Measurements from ENCODE around the gene MXRA5.
"Not testable (repeated sequence)": the region's sequence is repeated elsewhere in the genome, so short reads cannot be mapped to it uniquely, and the experiment has no call there.

MXRA5 gene

DNA sequence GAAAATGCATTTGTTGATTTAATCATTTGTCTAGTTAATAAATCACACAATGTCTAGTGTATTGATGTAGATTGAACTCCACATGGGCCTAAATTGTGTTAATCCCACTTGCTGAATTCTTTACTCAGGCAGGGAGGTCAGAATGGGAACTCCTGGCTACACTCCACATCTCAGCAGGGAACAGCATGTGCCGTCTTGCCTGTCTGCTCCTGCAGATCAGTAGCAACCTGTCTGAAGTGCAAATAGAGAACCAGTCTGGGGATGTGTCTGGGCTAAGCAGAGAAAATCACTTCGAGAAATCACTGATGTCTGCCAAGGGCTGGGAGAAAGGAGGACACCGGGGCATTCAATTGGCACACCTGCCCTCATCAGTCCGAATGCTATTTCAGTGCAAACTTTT, 16.5 kb upstream of the MXRA5 start:
- DNase-seq (ENCODE audit: low read depth), result no peak
- TF ChIP-seq, protein P1, sequence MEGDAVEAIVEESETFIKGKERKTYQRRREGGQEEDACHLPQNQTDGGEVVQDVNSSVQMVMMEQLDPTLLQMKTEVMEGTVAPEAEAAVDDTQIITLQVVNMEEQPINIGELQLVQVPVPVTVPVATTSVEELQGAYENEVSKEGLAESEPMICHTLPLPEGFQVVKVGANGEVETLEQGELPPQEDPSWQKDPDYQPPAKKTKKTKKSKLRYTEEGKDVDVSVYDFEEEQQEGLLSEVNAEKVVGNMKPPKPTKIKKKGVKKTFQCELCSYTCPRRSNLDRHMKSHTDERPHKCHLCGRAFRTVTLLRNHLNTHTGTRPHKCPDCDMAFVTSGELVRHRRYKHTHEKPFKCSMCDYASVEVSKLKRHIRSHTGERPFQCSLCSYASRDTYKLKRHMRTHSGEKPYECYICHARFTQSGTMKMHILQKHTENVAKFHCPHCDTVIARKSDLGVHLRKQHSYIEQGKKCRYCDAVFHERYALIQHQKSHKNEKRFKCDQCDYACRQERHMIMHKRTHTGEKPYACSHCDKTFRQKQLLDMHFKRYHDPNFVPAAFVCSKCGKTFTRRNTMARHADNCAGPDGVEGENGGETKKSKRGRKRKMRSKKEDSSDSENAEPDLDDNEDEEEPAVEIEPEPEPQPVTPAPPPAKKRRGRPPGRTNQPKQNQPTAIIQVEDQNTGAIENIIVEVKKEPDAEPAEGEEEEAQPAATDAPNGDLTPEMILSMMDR (IDR thresholded peaks at IDR 0.05; ENCODE audit: low read length, missing control alignments), result no peak
- H3K4me3 ChIP-seq (replicated peaks; ENCODE audit: low read depth, low read length), result no peak overlapping the region

DNA sequence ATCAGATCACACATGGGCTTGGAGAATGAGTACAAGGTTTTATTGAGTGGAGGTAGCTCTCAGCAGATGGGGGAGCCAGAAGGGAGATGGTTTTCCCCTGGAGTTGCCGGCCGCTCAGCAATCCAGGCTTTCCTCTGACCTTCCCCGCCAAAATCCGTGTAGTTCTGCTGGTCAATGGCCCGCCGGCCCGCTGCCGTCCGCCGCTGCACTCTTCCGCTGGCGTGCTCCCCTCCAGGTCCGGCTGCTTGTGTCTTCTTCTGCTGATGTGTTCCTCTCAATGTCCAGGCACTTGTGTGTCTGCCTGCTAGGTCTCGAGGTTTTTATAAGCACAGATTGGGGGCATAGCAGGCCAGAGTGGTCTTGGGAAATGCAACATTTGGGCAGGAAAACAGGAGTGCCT, 14.4 kb upstream of the MXRA5 start:
- H3K4me3 ChIP-seq (replicated peaks; ENCODE audit: low read depth, low read length), result no peak overlapping the region
- TF ChIP-seq, protein P1 (IDR thresholded peaks at IDR 0.05; ENCODE audit: low read length, missing control alignments), result no peak
- DNase-seq (ENCODE audit: low read depth), result no peak

DNA sequence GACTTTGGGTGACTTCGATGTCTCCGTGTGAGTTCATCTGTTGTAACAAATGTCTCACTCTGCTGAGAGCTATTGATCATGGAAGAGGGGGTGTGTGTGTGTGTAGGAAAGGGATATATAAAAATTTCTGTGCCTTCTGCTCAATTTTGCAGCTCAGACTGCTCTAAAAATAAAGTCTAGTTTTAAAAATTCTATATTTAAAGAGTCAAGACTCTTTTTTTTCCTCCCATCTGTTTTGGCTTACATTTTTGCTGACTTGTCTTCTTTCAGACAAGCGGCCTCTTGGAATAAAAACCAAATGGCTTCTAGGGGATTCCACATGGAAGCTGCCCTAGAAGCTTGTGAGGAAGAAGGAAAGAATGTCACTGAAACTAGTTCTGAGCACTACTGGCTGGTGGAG, 6.3 kb upstream of the MXRA5 start:
- not testable (repeated sequence) for H3K4me3 ChIP-seq (replicated peaks; ENCODE audit: low read depth, low read length); DNase-seq (ENCODE audit: low read depth)

DNA sequence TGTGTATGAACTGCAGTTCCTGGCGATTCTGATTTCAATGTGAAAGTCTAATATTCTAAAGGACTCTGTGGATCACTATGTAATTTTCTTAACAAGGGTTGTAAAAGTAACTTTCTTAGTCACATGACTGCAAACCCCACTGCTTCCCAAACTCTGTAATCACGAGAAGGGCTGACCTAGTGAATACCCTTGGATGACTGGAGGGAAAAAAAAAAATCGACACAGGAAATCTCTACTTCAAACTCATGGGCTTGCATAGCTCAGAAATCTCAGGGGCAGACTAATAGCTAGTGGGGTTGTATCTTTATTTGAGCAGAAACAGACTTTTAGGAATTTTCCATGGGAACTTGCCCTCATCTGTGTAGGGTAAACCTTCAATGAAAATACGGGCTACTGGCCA, 4.8 kb upstream of the MXRA5 start:
- TF ChIP-seq, protein P1 (IDR thresholded peaks at IDR 0.05; ENCODE audit: low read length, missing control alignments), result no peak
- H3K4me3 ChIP-seq (replicated peaks; ENCODE audit: low read depth, low read length), result no peak overlapping the region
- DNase-seq (ENCODE audit: low read depth), result no peak

DNA sequence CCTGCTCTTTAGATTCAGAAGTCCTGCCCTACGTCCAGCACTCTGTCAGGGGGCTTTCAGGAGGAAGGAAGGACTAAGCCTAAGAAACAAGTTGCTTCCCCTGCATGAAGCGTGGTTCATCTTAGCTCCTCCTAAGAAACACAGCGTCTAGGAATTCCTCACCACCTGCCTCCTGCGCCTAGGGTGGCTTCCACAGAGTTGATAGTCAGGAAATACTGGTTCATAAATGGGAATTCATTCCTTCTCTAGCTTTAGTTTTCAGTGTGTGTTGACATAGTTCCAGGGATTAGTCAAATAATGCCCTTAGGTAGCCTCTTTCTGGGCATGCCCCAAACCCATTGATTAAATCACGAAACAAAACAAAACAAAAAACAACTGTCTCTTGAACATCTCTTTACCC, 1.7 kb upstream of the MXRA5 start:
- DNase-seq (ENCODE audit: low read depth), result no peak
- TF ChIP-seq, protein P1 (IDR thresholded peaks at IDR 0.05; ENCODE audit: low read length, missing control alignments), result no peak
- H3K4me3 ChIP-seq (replicated peaks; ENCODE audit: low read depth, low read length), result no peak overlapping the region

DNA sequence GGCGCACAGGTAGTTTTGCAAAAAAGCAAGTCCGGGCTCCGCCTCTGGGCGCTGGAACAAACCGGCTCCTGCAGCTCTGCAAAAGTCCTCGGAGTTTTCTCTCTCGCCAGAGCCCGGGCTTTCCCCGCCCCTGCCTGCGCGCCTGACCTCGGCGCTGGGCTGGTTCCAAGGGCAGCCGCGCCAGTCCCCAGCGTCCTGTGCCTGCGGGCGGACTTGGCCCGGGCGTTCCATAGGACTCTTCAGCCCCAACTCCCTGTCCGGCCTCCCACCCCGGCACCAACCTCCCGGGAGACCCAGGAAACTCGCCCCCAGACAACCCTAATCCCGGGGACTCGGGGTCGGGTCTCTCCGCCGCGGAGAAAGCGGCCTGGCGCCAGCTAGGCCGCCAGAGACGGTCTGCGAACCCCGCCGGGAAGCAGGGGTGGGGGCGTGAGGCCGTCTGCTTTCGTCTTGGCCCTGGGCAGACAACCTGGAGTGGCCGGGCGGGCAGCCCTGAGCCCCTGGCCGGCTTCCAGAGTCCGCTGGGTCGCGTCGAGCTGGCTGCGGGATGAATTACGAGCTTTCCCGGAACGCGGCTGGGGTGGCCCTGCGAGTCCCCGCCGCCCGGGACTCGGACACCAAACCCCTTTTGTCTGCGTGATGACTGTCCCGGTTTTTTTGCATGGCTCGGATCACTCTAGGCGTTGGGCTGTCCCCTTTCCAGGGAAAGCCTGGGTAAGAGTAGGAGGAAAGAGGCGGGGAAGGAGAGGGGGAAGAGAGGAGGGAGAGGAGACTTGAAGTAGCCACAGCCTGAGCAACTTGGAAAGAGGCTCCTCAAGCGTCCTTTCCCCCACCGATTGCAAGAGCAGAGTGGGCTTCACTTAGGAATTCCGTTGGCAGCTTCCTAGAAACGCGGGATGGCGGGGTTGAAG, 916 bp downstream of the MXRA5 start:
- DNase-seq (ENCODE audit: low read depth), result peak; percentile 10
- TF ChIP-seq, protein P1 (IDR thresholded peaks at IDR 0.05; ENCODE audit: low read length, missing control alignments), result no peak
- peak overlapping the region; percentile 31 for H3K4me3 ChIP-seq (replicated peaks; ENCODE audit: low read depth, low read length)

DNA sequence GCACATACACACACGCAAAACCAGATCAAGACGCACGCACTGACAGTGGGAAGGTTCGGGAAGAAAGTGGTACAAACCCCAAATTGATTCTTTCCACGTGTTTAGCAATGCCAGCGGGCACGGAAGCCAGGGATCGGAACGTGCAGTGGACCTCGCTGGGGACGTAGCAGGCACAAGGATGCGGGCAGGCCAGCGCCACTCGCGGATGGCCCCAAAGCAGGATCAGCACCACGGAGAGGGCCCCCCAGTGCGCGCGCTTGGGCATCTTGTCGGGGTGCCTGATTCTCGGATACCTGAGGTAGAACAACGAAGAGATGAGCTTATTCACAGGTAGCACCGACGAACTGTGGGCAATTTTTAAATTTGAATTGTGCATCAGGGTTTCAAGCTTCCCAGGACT, 2.9 kb downstream of the MXRA5 start:
- H3K4me3 ChIP-seq (replicated peaks; ENCODE audit: low read depth, low read length), result not testable (repeated sequence)

DNA sequence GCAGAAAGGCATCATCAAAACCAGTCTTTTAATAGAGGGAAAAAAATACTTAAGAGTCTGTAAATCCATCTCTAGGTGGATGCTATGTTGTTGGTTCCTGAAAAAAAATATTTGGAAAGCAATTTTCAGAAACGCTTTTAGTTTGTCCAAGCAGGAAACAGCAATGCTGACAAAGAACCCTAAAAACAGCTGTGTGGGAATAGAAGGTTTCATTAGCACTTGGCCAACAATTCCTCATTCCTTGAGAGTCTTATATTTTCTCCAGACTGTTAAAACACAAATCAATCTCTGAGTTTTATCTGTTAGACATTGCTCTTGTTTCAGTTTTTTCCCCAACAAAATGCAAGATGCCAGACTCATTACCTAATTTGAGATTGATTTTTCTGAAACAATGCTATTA, 6.4 kb downstream of the MXRA5 start:
- TF ChIP-seq, protein P1 (IDR thresholded peaks at IDR 0.05; ENCODE audit: low read length, missing control alignments), result no peak
- no peak overlapping the region for H3K4me3 ChIP-seq (replicated peaks; ENCODE audit: low read depth, low read length)
- no peak for DNase-seq (ENCODE audit: low read depth)

More for the DNA sequence above, 2.9 kb downstream of the MXRA5 start:
- DNase-seq (ENCODE audit: low read depth), result not testable (repeated sequence)

All from fibroblast of pulmonary artery (primary cell).